Stimulated activated CD4-positive, alpha-beta T cell treated with anti-CD3 and anti-CD28 coated beads, TNF-alpha, amount 100 ng/mL, for 24 hours (primary cell): ENCODE results near the gene KRT81.
"Not testable (repeated sequence)": the region's sequence is repeated elsewhere in the genome, so short reads cannot be mapped to it uniquely, and the experiment has no call there.

Source experiments
- DNase-seq, 3 experiments: peaks; one replicate each; pipeline ENCODE4 v3.0.0-alpha.2; 2020; ENCODE audit warnings: low read depth in 3 of 3

KRT81 gene

GRCh38 chr12:52317468-52318052 lies 26.2 kb upstream of the KRT81 start:
- DNase-seq = no peak

- DNase-seq = no peak
Measured at GRCh38 chr12:52316701-52317100, 25.4 kb upstream of the KRT81 start.

- DNase-seq = no peak
Measured at GRCh38 chr12:52316290-52316689, 25.0 kb upstream of the KRT81 start.

DNA sequence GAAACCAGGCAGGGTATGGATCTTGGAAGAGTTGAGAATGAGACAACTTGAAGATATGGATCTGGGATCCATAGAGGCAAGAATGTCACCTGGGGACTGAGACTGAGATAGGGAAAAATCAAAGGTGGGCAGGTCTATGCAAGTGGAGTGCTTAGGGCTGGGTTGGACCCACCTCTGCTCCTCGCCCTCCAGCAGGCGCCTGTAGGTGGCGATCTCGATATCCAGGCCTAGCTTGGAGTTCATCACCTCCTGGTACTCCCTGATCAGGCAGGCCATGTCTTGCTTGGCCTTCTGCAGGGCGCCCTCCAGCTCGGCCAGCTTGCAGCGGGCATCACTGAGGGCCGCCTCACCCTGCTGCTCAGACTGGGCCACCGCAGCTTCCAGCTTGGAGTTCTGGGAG lies 24.4 kb upstream of the KRT81 start:
- peak in 1 of 3 experiments; percentile 28 for DNase-seq

DNA sequence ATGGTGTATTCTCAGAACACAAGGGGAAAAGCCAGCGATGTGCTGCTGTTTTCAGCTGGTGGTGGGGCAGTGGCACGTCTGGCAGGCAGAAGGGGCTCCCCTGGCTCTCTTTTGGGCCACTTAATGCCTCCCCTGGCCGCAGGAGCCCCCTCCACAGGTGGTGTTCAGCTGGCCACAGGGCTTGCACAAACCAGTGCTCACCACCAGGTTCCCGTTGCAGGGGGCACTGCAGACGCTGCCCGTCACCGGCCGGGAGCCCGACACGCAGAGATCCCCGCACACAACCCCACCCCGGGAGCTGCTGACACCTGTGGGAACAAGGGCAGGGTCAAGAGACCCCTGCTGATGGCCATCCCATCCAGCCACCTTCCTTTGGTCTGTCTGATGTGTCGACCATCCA lies 23.2 kb upstream of the KRT81 start:
- DNase-seq = no peak

DNA sequence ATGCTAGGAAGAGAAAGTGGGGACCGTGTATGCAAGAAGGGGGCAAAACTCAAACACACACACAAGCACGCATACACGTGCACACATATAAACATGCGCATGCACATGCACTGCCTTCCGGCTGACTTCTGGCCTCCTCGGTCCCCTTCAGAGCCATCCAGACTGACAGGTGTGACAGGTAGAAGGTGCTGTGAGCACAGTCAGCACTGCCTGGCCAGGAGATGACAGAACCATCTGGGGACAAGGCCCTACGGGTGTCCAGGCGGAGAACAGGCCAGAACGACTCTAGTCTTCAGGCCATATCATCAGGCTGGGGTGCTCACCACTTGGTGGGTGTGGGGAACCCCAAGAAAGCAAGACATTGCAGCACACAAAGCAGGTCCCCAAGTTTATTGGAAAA lies 22.6 kb upstream of the KRT81 start:
- DNase-seq = no peak

- DNase-seq = no peak
Measured at GRCh38 chr12:52313461-52313860, 22.1 kb upstream of the KRT81 start.

DNA sequence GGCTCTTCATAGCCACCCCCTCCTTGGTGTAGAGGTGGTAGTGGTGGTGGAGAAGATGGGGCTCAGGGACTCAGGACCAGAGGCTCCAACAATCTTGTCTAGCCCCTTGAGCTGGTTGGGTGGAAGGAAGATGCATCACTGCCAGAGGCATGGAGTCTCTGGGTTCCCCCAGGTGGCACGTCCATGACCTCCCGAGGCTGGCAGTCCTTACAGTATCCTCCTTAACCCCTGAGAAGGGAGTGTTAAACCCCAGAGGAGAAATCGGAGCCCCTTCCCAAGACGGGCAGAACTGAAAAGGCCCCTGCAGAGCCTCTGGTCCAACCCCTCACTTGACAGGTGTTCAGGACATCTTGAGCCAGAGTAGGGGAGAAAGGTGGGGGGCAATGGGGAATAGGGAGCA lies 20.8 kb upstream of the KRT81 start:
- no peak for DNase-seq

- DNase-seq = no peak
Measured at GRCh38 chr12:52311285-52311648, 19.9 kb upstream of the KRT81 start.

DNA sequence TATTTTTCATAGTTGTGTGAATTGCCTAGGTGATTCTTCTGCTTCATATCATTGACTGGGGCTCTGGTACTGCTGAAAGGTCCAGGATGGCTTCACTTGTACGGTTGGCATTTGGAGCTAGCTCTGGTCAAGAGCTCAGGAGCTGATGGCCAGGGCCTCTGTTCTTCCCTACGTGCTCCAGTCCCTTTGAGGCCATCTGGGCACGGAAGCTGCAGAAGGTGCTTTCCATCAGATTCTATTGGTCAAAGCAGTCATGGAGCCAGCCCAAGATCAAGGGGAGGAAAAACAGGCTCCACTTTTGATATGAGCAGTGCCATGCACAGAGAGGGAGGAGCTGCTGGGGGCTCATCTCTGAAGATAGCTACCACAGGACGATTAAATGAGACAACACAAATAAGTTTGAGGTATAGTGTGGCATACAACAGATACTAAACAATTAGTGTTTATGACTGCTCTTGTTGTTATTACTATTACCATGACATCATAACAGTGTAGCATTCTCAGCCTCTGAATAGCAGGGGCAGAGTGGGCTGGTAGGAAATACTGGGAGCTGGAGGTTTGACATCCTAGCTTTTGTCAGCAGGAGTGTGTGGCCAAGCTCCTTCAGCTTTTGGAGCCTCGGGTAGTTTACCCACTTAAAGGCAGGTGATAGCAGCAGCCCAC lies 19.4 kb upstream of the KRT81 start:
- no peak for DNase-seq

DNA sequence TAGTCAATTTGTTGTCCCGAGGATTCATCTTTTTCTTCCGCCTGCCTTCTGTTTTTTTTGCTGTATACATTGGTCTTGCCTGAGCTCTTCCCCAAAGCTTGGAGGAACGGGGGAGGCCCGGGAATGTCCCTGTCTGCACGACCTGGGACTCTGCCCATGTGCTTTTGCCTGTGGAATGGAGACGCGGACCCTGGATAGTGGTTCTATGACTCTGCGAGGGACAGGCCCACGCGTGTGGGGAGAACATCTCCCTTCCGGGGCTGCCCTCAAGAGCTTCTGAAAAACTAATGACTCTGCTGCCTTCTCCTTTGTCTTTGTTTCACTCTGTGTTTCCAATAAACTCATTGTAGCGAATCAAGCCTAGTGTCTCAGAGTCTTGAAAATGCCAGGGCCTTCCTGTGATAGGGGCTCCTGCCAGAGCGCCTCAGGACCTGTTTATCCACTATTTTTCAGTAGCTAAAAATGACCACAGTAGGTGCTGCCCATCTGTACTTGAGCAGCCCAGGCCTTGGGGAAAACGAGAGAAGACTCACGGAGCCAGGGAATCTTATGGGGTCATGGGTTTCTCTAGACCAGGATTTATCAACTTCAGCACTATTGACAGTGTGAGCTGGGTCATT lies 17.6 kb upstream of the KRT81 start:
- DNase-seq = no peak

GRCh38 chr12:52307836-52308805 lies 16.8 kb upstream of the KRT81 start:
- DNase-seq = peak in 2 of 3 experiments; percentile 9 to 43

- no peak for DNase-seq
Measured at GRCh38 chr12:52306731-52307130, 15.4 kb upstream of the KRT81 start.

DNA sequence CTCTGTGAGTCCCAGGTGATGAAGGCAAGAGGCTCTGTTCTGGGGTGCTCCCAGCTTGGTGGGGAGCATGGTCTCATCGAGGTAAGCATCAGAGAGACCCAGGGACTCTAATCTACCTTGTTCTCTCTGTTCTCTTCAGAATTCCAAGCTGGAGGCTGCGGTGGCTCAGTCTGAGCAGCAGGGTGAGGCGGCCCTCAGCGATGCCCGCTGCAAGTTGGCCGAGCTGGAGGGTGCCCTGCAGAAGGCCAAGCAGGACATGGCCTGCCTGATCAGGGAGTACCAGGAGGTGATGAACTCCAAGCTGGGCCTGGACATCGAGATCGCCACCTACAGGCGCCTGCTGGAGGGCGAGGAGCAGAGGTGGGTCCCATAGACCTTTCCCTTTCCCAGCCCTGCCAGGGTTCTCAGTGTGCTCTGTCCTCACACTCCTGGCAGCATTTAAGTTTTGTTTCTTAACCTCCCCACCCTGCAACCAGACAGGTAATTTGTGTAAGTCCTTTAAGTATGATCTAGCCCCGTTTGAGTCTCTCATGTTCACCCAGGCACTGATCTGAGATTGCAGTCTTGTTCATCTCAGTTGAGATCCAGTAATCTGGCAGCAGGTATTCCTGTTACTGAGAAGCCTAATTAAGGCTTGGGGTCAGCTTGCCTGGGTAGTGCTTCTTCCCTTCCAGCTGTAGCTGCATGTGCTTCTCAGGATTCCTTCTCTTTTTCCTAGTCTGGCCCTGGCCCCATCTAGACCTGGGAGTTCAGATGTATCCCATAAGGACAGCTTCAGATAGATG lies 14.8 kb upstream of the KRT81 start:
- DNase-seq = no peak

- DNase-seq = peak in 1 of 3 experiments; percentile 14
Measured at GRCh38 chr12:52304941-52305411, 13.6 kb upstream of the KRT81 start.

DNA sequence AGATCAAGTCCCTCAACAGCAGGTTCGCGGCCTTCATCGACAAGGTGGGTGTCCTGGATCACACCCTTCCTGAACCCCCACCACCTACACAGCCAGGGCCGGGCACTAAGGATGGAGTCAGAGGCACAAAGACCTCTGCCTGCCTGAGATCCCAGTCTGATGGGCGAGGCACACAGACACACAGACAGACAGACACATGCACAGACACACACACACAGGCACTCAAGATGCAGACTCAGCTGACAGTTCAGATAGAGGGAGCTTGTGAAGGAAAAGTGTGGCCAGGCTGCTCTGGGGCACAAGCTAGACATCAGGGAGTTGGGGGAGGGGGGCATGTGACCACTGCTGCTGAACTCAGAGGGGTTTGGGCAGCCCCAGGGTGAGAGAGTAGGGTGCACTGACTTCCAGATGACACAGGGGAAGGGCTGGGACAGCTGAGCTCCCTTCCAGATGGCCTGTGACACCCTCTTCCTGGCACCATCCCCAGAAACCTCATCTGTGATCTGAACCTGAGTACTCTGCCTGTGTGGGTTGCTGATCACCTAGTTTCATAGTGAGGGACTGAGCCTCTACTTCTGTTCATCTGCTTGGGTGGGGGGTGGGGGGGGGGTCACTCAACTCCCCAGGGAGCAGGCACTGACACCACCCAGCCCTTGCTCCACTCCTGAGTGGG lies 11.0 kb upstream of the KRT81 start:
- not testable (repeated sequence) for DNase-seq

- not testable (repeated sequence) for DNase-seq
Measured at GRCh38 chr12:52301721-52302120, 10.4 kb upstream of the KRT81 start.

- DNase-seq = no peak
Measured at GRCh38 chr12:52300796-52301691, 9.7 kb upstream of the KRT81 start.

GRCh38 chr12:52298677-52299190 lies 7.4 kb upstream of the KRT81 start:
- no peak for DNase-seq
